ENCODE measurements around the gene TLE6.
"Not testable (repeated sequence)": the region's sequence is repeated elsewhere in the genome, so short reads cannot be mapped to it uniquely, and the experiment has no call there.

TLE6 gene

GRCh38 chr19:3001235-3001800 lies 24.0 kb downstream of the TLE6 start:
- DNase-seq (ENCODE audit: extremely low read depth in 1 of 2, low read depth in 1 of 2) = no peak

GRCh38 chr19:3003046-3003445 lies 25.7 kb downstream of the TLE6 start:
- DNase-seq (ENCODE audit: extremely low read depth in 1 of 2, low read depth in 1 of 2) = no peak

GRCh38 chr19:3004522-3004921 lies 27.2 kb downstream of the TLE6 start:
- DNase-seq (ENCODE audit: extremely low read depth in 1 of 2, low read depth in 1 of 2) = no peak

- no peak for DNase-seq (ENCODE audit: extremely low read depth in 1 of 2, low read depth in 1 of 2)
Measured at GRCh38 chr19:3005345-3005744, 28.0 kb downstream of the TLE6 start.

GRCh38 chr19:3006075-3006767 lies 28.9 kb downstream of the TLE6 start:
- DNase-seq (ENCODE audit: extremely low read depth in 1 of 2, low read depth in 1 of 2) = no peak

- no peak for DNase-seq (ENCODE audit: extremely low read depth in 1 of 2, low read depth in 1 of 2)
Measured at GRCh38 chr19:3007975-3008374, 30.6 kb downstream of the TLE6 start.

GRCh38 chr19:3008994-3009393 lies 31.6 kb downstream of the TLE6 start:
- no peak for DNase-seq (ENCODE audit: extremely low read depth in 1 of 2, low read depth in 1 of 2)

GRCh38 chr19:3010871-3011270 lies 33.5 kb downstream of the TLE6 start:
- DNase-seq (ENCODE audit: extremely low read depth in 1 of 2, low read depth in 1 of 2) = no peak

GRCh38 chr19:3012059-3012458 lies 34.7 kb downstream of the TLE6 start:
- not testable (repeated sequence) for DNase-seq (ENCODE audit: extremely low read depth in 1 of 2, low read depth in 1 of 2)

GRCh38 chr19:3012621-3013262 lies 35.4 kb downstream of the TLE6 start:
- no peak for DNase-seq (ENCODE audit: extremely low read depth in 1 of 2, low read depth in 1 of 2)

- no peak for DNase-seq (ENCODE audit: extremely low read depth in 1 of 2, low read depth in 1 of 2)
Measured at GRCh38 chr19:3013263-3013725, 35.9 kb downstream of the TLE6 start.

- no peak for DNase-seq (ENCODE audit: extremely low read depth in 1 of 2, low read depth in 1 of 2)
Measured at GRCh38 chr19:3014135-3014534, 36.8 kb downstream of the TLE6 start.

GRCh38 chr19:3015126-3016057 lies 38.0 kb downstream of the TLE6 start:
- no peak for DNase-seq (ENCODE audit: extremely low read depth in 1 of 2, low read depth in 1 of 2)

GRCh38 chr19:3017923-3018322 lies 40.6 kb downstream of the TLE6 start:
- no peak for DNase-seq (ENCODE audit: extremely low read depth in 1 of 2, low read depth in 1 of 2)

- no peak for DNase-seq (ENCODE audit: extremely low read depth in 1 of 2, low read depth in 1 of 2)
Measured at GRCh38 chr19:3019211-3019854, 42.0 kb downstream of the TLE6 start.

GRCh38 chr19:3020321-3020960 lies 43.1 kb downstream of the TLE6 start:
- no peak for DNase-seq (ENCODE audit: extremely low read depth in 1 of 2, low read depth in 1 of 2)

- DNase-seq (ENCODE audit: extremely low read depth in 1 of 2, low read depth in 1 of 2) = no peak
Measured at GRCh38 chr19:3024509-3024869, 47.1 kb downstream of the TLE6 start.

- no peak for DNase-seq (ENCODE audit: extremely low read depth in 1 of 2, low read depth in 1 of 2)
Measured at GRCh38 chr19:3024870-3025548, 47.6 kb downstream of the TLE6 start.

GRCh38 chr19:3025549-3025886 lies 48.2 kb downstream of the TLE6 start:
- DNase-seq (ENCODE audit: extremely low read depth in 1 of 2, low read depth in 1 of 2) = no peak

GRCh38 chr19:3026768-3027167 lies 49.4 kb downstream of the TLE6 start:
- no peak for DNase-seq (ENCODE audit: extremely low read depth in 1 of 2, low read depth in 1 of 2)
